Loucy (cell line): Measurements from ENCODE around the gene CSRNP2.

Experiments used
- H2AFZ ChIP-seq: fragments of 200-600 bp; sonication (generic); 2 replicates; pipeline ENCODE4 v1.6.0; 2016; ENCODE audit warnings: antibody characterized with exemption, mild to moderate bottlenecking, low read length, moderate library complexity
- H3F3A ChIP-seq: fragments of 200-600 bp; 2 replicates; pipeline ENCODE4 v1.6.0; 2016; ENCODE audit warnings: antibody characterized with exemption, low read depth, mild to moderate bottlenecking
- H3K27me3 ChIP-seq: fragments of 200-600 bp; sonication (generic); 2 replicates; pipeline ENCODE4 v1.6.1; 2014; ENCODE audit warnings: low read length, mild to moderate bottlenecking; ENCODE audit not compliant: insufficient read depth, poor library complexity, severe bottlenecking
- H3K36me3 ChIP-seq: fragments of 200-600 bp; sonication (generic); 2 replicates; pipeline ENCODE4 v1.6.1; 2016; ENCODE audit warnings: low read length; ENCODE audit not compliant: insufficient read depth
- H3K4me1 ChIP-seq: fragments of 200-600 bp; sonication (generic); 2 replicates; pipeline ENCODE4 v1.5.1; 2014; ENCODE audit warnings: low read length, mild to moderate bottlenecking; ENCODE audit not compliant: insufficient read depth, poor library complexity, severe bottlenecking
- H3K4me2 ChIP-seq: fragments of 200-600 bp; sonication (generic); 2 replicates; pipeline ENCODE4 v1.6.0; 2014; ENCODE audit warnings: antibody characterized with exemption, low read length, low read depth, mild to moderate bottlenecking; ENCODE audit not compliant: poor library complexity, severe bottlenecking
- H3K4me3 ChIP-seq: fragments of 200-600 bp; sonication (generic); 2 replicates; pipeline ENCODE4 v1.5.1; 2014; ENCODE audit warnings: low read length, mild to moderate bottlenecking, mixed read lengths; ENCODE audit not compliant: poor library complexity, severe bottlenecking
- H3K79me2 ChIP-seq: fragments of 200-600 bp; sonication (generic); 2 replicates; pipeline ENCODE4 v1.6.1; 2014; ENCODE audit warnings: low read length; ENCODE audit not compliant: insufficient read depth
- H3K9ac ChIP-seq: fragments of 200-600 bp; sonication (generic); 2 replicates; pipeline ENCODE4 v1.6.0; 2014; ENCODE audit warnings: mild to moderate bottlenecking, low read depth, low read length, moderate library complexity; ENCODE audit not compliant: poor library complexity, severe bottlenecking
- H3K9me2 ChIP-seq: fragments of 200-600 bp; sonication (generic); replicated peaks from 2 replicates; pipeline ENCODE4 v1.6.1; 2016; ENCODE audit warnings: low read depth, low read length, mixed read lengths
- H3K9me3 ChIP-seq: fragments of 200-600 bp; sonication (generic); 2 replicates; pipeline ENCODE4 v1.6.1; 2014; ENCODE audit warnings: mild to moderate bottlenecking, antibody characterized with exemption, low read length, low read depth; ENCODE audit not compliant: insufficient read depth
- H4K20me1 ChIP-seq: fragments of 200-600 bp; sonication (generic); 2 replicates; pipeline ENCODE4 v1.6.0; 2014; ENCODE audit warnings: antibody characterized with exemption, low read length, mild to moderate bottlenecking; ENCODE audit not compliant: insufficient read depth, poor library complexity, severe bottlenecking
- CTCF ChIP-seq: fragments of 200-600 bp; sonication (generic); conservative IDR thresholded peaks from 2 replicates; pipeline ENCODE4 v1.5.1; 2014; ENCODE audit warnings: mild to moderate bottlenecking, antibody characterized with exemption, low read length
- EZH2phosphoT487 ChIP-seq: fragments of 200-600 bp; IDR thresholded peaks from 2 replicates; pipeline ENCODE4 v1.6.1; 2018; ENCODE audit warnings: antibody characterized with exemption, mild to moderate bottlenecking, moderate library complexity, borderline replicate concordance

The CSRNP2 gene

GRCh38 chr12:51071663-51072062 is 11.7 kb downstream of the CSRNP2 start:
- TF ChIP-seq EZH2phosphoT487, result no peak
- no peak for TF ChIP-seq CTCF
- Histone ChIP-seq H3K9ac (no peak overlapping the region), H3K27me3 (no peaks in the 10 kb centered on the region), H3F3A (no peaks in the 10 kb centered on the region), H2AFZ (no peak overlapping the region), H3K79me2 (peaks cover 23% of the 10 kb centered on the region), H3K4me2 (no peak overlapping the region), H3K9me2 (no peaks in the 10 kb centered on the region), H3K36me3 (peaks cover 65% of the 10 kb centered on the region), H3K4me1 (peaks cover 12% of the 10 kb centered on the region), H3K4me3 (no peak overlapping the region), H3K9me3 (no peaks in the 10 kb centered on the region), H4K20me1 (peaks cover 6% of the 10 kb centered on the region)

GRCh38 chr12:51070004-51070403 is 13.4 kb downstream of the CSRNP2 start:
- Histone ChIP-seq H2AFZ (no peak overlapping the region), H3K9ac (no peak overlapping the region), H4K20me1 (no peaks in the 10 kb centered on the region), H3K4me2 (no peak overlapping the region), H3K4me1 (no peaks in the 10 kb centered on the region), H3F3A (no peaks in the 10 kb centered on the region), H3K79me2 (peaks cover 7% of the 10 kb centered on the region; the same call in 1 of the 2 replicates), H3K4me3 (no peak overlapping the region), H3K27me3 (no peaks in the 10 kb centered on the region), H3K9me2 (no peaks in the 10 kb centered on the region), H3K36me3 (peaks cover 75% of the 10 kb centered on the region), H3K9me3 (no peaks in the 10 kb centered on the region)
- TF ChIP-seq CTCF, result no peak
- no peak for TF ChIP-seq EZH2phosphoT487

DNA sequence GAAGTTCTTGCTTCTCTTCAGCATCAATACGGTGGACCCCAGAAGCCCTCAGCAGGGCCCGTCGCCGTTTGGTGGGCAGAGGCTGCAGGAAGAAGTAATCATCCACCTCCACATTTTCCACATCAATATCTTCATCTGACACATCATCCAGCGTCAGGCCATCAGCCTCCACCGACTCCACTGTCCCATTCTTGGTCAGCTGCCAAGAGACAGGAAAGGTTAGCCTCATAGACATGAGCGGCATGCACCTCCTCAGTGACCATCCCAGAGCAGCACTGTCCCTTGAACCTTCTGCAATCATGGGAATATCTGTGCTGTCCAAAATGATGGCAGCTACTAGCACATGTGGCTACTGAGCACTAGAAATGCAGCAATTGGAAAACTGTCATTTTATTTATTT is 15.6 kb downstream of the CSRNP2 start:
- Histone ChIP-seq H3K9me2 (no peaks in the 10 kb centered on the region), H3K9ac (no peak overlapping the region), H3K4me1 (no peaks in the 10 kb centered on the region), H4K20me1 (no peaks in the 10 kb centered on the region), H3K27me3 (no peaks in the 10 kb centered on the region), H3K4me3 (no peak overlapping the region), H2AFZ (no peak overlapping the region), H3F3A (no peaks in the 10 kb centered on the region), H3K36me3 (peaks cover 86% of the 10 kb centered on the region), H3K79me2 (no peaks in the 10 kb centered on the region), H3K9me3 (no peaks in the 10 kb centered on the region), H3K4me2 (no peak overlapping the region)
- no peak for TF ChIP-seq CTCF
- no peak for TF ChIP-seq EZH2phosphoT487
